ENCODE measurements around the gene COL4A4. TPM values are rescaled to one million over a fixed set of nuclear protein-coding genes. Genes with fewer than 3 reads are reported as not detected.

Gene COL4A4
- total and polyA plus RNA-seq, 2 of the 4 experiments (the other 2 are of a cell fraction), result 0.02 TPM; not detected in 1

DNA sequence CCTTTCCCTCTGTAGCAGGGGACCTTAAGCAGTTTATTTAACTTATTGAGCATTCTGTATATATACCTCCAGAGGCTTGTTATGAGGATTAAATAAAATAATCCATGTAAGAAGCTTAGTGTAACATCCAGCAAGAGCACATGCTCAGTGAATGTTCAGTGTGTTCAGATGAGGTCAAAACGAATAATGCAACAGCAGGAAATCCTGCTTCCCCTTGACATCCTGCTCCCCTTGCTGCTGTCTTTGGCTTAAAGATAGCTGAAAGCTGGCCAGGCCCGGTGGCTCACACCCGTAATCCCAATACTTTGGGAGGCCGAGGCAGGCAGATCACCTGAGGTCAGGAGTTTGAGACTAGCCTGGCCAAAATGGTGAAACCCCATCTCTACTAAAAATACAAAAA lies 68.7 kb downstream of the COL4A4 start:
- DNase-seq (no peak), ATAC-seq (ENCODE audit: low read depth) (no peak)
- in situ Hi-C loops (cut with MboI; ENCODE audit: low sequenced_read_pairs), result loop anchor here (10.0 kb wide), 1 partner anchor 281 kb away; no protein-coding TSS in a partner anchor
- Histone ChIP-seq H2AFZ (replicated peaks; ENCODE audit: low read length, poor library complexity) (no peak overlapping the region), H3K4me3 (ENCODE audit: insufficient read depth, low read depth, low read length) (no peak overlapping the region), H2BK15ac (ENCODE audit: low read depth, low read length) (no peak overlapping the region), H2BK5ac (ENCODE audit: low read depth, low read length, poor library complexity, severe bottlenecking) (no peak overlapping the region), H3K27ac (ENCODE audit: insufficient read depth, low read length) (no peak overlapping the region), H3K9me3 (ENCODE audit: control insufficient read depth, insufficient read depth, low read length) (no peaks in the 10 kb centered on the region), H2AK9ac (replicated peaks; ENCODE audit: low read depth, low read length, poor library complexity) (no peak overlapping the region), H4K5ac (ENCODE audit: low read depth, low read length) (no peak overlapping the region), H3K27me3 (ENCODE audit: control insufficient read depth, insufficient read depth, low read length) (no peaks in the 10 kb centered on the region; the same call in 1 of the 2 replicates), H3K9me1 (ENCODE audit: insufficient read depth, low read length) (no peaks in the 10 kb centered on the region), H2AK5ac (ENCODE audit: low read depth, low read length) (no peak overlapping the region), H3K79me1 (ENCODE audit: low read depth in 1 of 2, low read length in 2 of 2) (no peaks in the 10 kb centered on the region), H4K8ac (ENCODE audit: low read depth in 2 of 2, low read length in 2 of 2) (no peak overlapping the region), H3K4me2 (ENCODE audit: low read depth, low read length) (no peak overlapping the region), H3K9ac (ENCODE audit: low read depth, low read length) (no peak overlapping the region), H3K36me3 (ENCODE audit: control insufficient read depth, insufficient read depth, low read length) (no peaks in the 10 kb centered on the region), H3K18ac (ENCODE audit: low read depth, low read length) (no peak overlapping the region), H4K91ac (ENCODE audit: insufficient read depth, low read depth, low read length) (no peak overlapping the region), H3K4me1 (ENCODE audit: control insufficient read depth, insufficient read depth, low read length) (no peaks in the 10 kb centered on the region), H3K56ac (ENCODE audit: extremely low read depth, insufficient read depth, low read length) (no peak overlapping the region), H4K20me1 (ENCODE audit: insufficient read depth, low read length) (no peaks in the 10 kb centered on the region), H3K23ac (ENCODE audit: low read depth, low read length) (no peak overlapping the region), H2BK120ac (ENCODE audit: low read depth, low read length) (no peak overlapping the region), H3K4ac (ENCODE audit: low read depth, low read length) (no peak overlapping the region), H3K14ac (replicated peaks; ENCODE audit: low read depth, low read length) (no peak overlapping the region), H2BK20ac (ENCODE audit: low read depth, low read length) (no peak overlapping the region)
- CTCF ChIA-PET, result no interaction called here
- BruUV-seq (replicated peaks), result no TSS peak
- dilution Hi-C loops (cut with HindIII; ENCODE audit: low sequenced_read_pairs, unreplicated experiment), result no loop called here
- 87% methylated on average over 3 of the region's 4 CpGs; no CpG with 5 or more reads in 1 of the 2 experiments for WGBS, 2 experiments (ENCODE audit: extremely low coverage in 2 of 2, insufficient read length in 1 of 2)
- intact Hi-C loops (cut with micrococcal nuclease), result no loop called here
- no peak for TF ChIP-seq RAD21 (IDR thresholded peaks at IDR 0.05; ENCODE audit: low read length)
- TF ChIP-seq BHLHE40 (IDR thresholded peaks at IDR 0.05; ENCODE audit: low read depth, low read length), result no peak
- TF ChIP-seq, protein P1, sequence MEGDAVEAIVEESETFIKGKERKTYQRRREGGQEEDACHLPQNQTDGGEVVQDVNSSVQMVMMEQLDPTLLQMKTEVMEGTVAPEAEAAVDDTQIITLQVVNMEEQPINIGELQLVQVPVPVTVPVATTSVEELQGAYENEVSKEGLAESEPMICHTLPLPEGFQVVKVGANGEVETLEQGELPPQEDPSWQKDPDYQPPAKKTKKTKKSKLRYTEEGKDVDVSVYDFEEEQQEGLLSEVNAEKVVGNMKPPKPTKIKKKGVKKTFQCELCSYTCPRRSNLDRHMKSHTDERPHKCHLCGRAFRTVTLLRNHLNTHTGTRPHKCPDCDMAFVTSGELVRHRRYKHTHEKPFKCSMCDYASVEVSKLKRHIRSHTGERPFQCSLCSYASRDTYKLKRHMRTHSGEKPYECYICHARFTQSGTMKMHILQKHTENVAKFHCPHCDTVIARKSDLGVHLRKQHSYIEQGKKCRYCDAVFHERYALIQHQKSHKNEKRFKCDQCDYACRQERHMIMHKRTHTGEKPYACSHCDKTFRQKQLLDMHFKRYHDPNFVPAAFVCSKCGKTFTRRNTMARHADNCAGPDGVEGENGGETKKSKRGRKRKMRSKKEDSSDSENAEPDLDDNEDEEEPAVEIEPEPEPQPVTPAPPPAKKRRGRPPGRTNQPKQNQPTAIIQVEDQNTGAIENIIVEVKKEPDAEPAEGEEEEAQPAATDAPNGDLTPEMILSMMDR (conservative IDR thresholded peaks at IDR 0.05; ENCODE audit: low read depth, low read length), result no peak
- no peak for TF ChIP-seq FOS (IDR thresholded peaks at IDR 0.05; ENCODE audit: low read depth, low read length)
- no peak for TF ChIP-seq MXI1 (IDR thresholded peaks at IDR 0.05; ENCODE audit: borderline replicate concordance, low read depth, low read length)
- no peak for TF ChIP-seq MAFK (IDR thresholded peaks at IDR 0.05; ENCODE audit: low read depth, low read length)
- TF ChIP-seq, protein P2, sequence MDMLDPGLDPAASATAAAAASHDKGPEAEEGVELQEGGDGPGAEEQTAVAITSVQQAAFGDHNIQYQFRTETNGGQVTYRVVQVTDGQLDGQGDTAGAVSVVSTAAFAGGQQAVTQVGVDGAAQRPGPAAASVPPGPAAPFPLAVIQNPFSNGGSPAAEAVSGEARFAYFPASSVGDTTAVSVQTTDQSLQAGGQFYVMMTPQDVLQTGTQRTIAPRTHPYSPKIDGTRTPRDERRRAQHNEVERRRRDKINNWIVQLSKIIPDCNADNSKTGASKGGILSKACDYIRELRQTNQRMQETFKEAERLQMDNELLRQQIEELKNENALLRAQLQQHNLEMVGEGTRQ (IDR thresholded peaks at IDR 0.05; ENCODE audit: low read depth, low read length), result no peak
- TF ChIP-seq CEBPB (IDR thresholded peaks at IDR 0.05; ENCODE audit: low read depth, low read length), result no peak
- TF ChIP-seq POLR2A (IDR thresholded peaks at IDR 0.05; ENCODE audit: low read depth, low read length), result no peak
- no peak for TF ChIP-seq MAZ (IDR thresholded peaks at IDR 0.05; ENCODE audit: borderline replicate concordance, low read depth, low read length)
- TF ChIP-seq, protein P3, sequence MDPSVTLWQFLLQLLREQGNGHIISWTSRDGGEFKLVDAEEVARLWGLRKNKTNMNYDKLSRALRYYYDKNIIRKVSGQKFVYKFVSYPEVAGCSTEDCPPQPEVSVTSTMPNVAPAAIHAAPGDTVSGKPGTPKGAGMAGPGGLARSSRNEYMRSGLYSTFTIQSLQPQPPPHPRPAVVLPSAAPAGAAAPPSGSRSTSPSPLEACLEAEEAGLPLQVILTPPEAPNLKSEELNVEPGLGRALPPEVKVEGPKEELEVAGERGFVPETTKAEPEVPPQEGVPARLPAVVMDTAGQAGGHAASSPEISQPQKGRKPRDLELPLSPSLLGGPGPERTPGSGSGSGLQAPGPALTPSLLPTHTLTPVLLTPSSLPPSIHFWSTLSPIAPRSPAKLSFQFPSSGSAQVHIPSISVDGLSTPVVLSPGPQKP (IDR thresholded peaks at IDR 0.05; ENCODE audit: borderline replicate concordance, low read depth, low read length), result no peak
- TF ChIP-seq RFX5 (IDR thresholded peaks at IDR 0.05; ENCODE audit: low read depth, low read length), result no peak
- TF ChIP-seq SMC3 (IDR thresholded peaks at IDR 0.05; ENCODE audit: low read depth, low read length), result no peak
- POLR2A ChIA-PET (ENCODE audit: unreplicated experiment), result interaction anchor here (0.5 kb wide), 1 partner anchor 305 kb away, joined by 3 read pairs; no protein-coding TSS in a partner anchor
